ENCODE data around the gene VPS9D1.
"Not testable (repeated sequence)": the region's sequence is repeated elsewhere in the genome, so short reads cannot be mapped to it uniquely, and the experiment has no call there.

Gene VPS9D1

DNA sequence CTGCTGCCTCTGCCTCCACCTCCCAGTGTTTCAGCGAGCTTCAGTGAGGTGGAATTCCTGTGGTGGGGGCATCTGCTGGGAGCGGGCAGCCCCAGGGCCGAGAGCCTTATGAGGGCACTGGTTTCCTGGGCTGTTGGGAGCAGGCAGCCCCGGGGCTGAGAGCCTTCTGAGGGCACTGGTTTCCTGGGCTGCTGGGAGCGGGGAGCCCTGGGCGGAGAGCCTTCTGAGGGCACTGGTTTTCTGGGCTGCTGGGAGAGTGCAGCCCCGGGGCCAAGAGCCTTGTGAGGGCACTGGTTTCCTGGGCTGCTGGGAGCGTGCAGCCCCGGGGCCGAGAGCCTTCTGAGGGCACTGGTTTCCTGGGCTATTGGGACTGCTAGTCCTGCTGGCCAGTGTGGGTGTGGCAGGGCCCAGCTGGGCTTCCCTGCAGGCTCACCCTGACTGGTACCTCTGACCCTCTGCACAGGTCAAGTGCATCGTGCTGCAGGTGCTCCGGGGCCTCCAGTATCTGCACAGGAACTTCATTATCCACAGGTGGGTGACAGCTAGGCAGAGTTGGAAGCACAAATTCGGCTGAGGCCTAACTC, 28.6 kb downstream of the VPS9D1 start:
- DNase-seq = no peak

GRCh38 chr16:89691231-89691985, 29.3 kb downstream of the VPS9D1 start:
- no peak for DNase-seq

- DNase-seq = no peak
Observed at GRCh38 chr16:89690392-89690901, 30.3 kb downstream of the VPS9D1 start.

- not testable (repeated sequence) for DNase-seq
Observed at GRCh38 chr16:89689621-89690020, 31.1 kb downstream of the VPS9D1 start.

DNA sequence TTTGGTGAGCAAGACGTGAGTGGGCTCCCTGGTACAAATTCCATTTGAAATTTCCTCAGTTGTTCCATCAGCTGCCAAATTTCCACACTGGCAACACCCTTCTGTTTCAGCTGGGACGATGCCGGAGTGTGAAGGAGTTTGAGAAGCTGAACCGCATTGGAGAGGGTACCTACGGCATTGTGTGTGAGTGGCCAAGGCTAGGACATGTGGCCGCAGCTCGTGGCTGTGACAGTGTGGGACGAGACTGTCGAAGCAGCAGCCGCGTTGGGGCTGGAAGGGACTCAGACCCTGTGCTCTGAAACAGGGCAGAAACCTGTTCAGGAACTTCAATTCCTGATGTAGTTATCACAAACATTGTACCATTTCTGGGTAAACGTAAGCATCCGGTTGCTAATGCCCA, 31.6 kb downstream of the VPS9D1 start:
- no peak for DNase-seq

GRCh38 chr16:89688395-89688794, 32.3 kb downstream of the VPS9D1 start:
- DNase-seq = no peak

DNA sequence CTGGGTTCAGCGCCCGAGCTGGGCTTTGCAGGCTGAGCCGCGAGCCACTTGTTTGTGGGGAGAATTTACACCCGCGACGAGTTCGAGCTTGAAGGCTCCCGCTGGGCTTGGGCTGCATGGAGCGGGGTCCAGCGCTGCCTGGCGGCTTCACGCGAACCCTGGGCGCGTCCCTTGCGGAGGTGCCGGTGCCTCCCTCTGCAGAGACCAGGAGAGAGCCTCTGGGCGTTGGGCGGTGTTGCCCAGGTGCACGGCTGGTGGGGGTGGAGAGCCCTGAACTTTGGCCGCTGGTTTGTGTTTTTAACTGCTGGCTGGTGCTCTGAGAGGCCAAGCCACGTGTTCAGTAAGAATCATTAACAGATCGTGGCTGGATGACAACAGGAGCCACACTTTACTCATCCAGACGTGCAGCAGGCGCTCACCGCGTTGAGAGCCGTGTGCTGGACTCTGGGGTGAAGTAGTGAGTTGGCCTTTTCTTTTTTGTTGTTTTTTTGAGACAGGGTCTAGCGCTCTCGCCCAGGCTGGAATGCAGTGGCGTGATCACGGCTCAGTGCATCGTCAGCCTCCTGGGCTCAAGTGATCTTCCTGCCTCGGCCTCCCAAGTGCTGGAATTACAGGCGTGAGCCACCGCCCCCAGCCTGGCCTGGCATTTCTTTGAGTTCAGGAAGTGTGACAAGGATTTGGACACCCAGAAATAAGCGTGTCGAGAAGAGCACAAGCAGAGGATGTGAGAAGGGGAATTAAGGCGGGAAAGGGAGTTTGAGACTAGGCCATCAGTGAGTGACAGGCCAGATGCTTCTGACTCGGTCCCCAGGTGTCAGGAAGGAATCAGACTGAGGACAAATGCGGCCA, 33.4 kb downstream of the VPS9D1 start:
- DNase-seq = no peak

DNA sequence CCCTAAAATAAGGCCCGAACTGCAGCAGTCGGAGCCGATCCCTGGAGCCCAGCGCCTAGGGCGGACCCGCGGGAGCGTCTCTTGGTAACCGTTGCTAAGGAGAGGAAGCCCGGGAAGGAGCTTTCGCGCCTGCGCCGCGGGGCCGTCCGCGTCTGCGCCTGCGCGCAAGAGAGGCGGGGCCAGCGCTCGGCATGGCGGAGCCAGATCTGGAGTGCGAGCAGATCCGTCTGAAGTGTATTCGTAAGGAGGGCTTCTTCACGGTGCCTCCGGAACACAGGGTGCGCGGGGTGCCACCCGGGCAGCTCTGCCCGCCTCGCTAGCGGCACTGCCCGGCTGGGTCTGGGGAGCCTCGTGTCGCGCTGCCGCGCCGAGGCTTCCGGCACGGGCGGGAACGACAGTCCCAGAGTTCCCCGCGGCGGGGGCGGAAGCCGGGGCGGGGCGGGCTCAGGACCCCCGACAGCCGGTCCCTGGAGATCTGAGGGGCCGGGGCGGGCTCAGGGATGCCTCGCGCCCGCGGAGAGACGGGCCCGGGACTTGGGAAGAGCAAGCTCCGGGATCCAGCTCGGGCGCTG, 34.1 kb downstream of the VPS9D1 start, which contains the start of gene CDK10:
Gene CDK10, plus strand, starts transcription at position 170 of the 572 bp plus-strand sequence. Its CDS starts 22 bp downstream, at position 192.
- DNase-seq = peak; percentile 93

DNA sequence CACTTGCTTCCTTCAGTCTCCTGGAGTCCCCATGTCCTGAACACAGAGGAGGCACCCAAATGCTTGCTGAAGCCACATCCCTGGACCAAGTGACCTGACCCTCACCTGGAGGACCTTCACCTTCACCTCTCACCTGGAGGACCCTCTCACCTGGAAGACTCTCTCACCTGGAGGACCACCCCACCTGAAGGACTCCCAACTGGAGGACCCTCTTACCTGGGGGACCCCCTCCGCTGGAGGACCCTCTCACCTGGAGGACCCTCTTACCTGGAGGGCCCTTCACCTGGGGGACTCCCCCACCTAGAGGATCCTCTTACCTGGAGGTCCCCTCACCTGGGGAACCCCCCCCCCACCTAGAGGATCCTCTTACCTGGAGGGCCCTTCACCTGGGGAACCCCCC, 34.8 kb downstream of the VPS9D1 start:
- DNase-seq = no peak

DNA sequence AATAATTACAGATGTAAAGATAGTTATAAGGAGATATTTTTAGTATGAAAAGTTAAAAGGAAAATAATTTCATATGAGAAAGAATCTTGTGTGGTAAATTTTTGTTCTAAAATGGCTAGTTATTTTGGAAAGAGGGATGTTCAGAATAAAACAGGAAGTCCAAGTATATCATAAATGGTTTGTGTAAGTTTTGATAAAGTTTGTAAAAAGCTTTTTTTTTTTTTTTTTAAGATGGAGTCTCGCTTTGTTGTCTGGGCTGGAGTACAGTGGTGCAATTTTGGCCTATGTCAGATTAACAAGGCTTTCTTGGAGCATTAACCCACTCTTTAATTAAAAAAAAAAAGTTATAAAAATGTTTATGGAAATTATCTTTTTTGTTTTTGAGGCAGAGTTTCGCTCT, 42.4 kb downstream of the VPS9D1 start:
- DNase-seq = no peak

- DNase-seq = no peak
Observed at GRCh38 chr16:89672177-89672941, 48.3 kb downstream of the VPS9D1 start.

- not testable (repeated sequence) for DNase-seq
Observed at GRCh38 chr16:89671565-89671964, 49.1 kb downstream of the VPS9D1 start.

GRCh38 chr16:89670496-89671431, 49.9 kb downstream of the VPS9D1 start:
- no peak for DNase-seq

- no peak for DNase-seq
Observed at GRCh38 chr16:89669755-89670154, 50.9 kb downstream of the VPS9D1 start.

DNA sequence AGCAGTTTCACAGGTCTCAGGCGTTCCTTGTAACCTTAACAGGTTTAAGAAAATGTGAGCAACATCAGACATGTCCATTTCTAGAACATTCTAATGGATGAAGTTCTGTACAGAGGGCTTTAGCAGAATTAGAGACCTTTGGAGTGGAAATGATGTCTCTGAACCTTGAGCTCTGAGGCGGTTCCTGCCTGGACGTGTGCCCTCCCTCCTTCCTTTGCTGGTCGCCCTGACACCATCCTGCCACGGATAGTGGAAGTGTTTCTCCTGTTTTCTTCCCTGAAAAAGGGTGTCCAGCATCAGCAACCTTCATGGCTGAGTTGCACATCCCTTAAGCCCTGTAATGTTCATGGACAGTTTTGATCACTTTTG, 51.9 kb downstream of the VPS9D1 start:
- DNase-seq = no peak

GRCh38 chr16:89667633-89668032, 53.1 kb downstream of the VPS9D1 start:
- DNase-seq = no peak

DNA sequence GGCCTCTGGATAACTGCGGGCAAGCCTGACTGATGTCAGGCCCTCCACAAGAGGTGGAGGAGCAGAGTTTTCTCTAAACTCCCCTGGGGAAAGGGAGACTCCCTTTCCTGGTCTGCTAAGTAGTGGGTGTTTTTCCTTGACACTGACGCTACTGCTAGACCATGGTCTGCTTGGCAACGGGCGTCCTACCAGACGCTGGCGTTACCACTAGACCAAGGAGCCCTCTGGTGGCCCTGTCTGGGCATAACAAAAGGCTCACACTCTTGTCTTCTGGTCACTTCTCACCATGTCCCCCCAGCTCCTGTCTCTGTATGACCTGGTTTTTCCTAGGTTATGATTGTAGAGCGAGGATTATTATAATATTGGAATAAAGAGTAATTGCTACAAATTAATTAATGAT, 53.7 kb downstream of the VPS9D1 start:
- not testable (repeated sequence) for DNase-seq

DNA sequence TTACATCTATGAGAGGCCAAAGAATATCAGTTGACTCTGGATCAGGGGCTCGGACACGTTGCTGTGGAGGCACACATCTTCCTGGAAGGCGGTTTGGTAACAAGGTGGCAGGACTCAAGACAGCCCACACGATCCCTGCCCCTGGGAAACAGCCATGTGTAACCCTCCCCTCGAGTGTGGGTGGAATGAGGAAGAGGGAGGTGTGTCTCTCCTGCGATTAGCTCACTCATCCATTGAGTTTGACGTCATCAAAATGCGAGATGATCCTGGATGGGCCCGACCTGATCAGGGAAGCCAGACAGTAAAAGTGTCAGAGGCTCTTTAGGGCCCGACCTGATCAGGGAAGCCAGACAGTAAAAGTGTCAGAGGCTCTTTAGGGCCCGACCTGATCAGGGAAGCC, 56.5 kb downstream of the VPS9D1 start:
- not testable (repeated sequence) for DNase-seq

DNA sequence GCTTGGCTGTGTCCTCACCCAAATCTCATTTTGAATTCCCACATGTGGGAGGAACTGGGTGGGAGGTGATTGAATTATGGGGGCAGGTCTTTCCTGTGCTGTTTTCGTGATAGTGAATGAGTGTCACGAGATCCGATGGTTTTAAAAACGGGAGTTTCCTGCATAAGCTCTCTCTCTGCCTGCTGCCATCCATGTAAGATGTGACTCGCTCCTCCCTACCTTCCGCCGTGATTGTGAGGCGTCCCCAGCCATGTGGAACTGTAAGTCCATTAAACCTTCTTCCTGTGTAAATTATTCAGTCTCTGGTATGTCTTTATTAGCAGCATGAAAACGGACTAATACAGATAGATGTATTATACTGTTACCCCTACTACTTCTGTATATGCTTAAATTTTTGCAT, 59.5 kb downstream of the VPS9D1 start:
- no peak for DNase-seq

- no peak for DNase-seq
Observed at GRCh38 chr16:89660146-89660545, 60.6 kb downstream of the VPS9D1 start.

- no peak for DNase-seq
Observed at GRCh38 chr16:89658221-89658879, 62.3 kb downstream of the VPS9D1 start.

Data from NCI-H1092 (cell line).